Ovary (tissue), 3 donors: Measurements from ENCODE around the gene VIPAS39.

Experiments used
- CTCF ChIP-seq, 3 donors: fragments of 450-650 bp in 2 of 3; fragments of 200-600 bp in 1 of 3; IDR thresholded peaks; one replicate each; pipeline versions ENCODE4 v1.5.1 to v1.8.0; 2016 to 2022; ENCODE audit warnings: antibody characterized with exemption in 3 of 3, mild to moderate bottlenecking in 1 of 3
- EP300 ChIP-seq: sonication (generic); formaldehyde crosslinking; IDR thresholded peaks from one replicate; pipeline ENCODE4 v1.6.1; 2017; ENCODE audit warnings: antibody characterized with exemption
- POLR2A ChIP-seq: fragments of 450-650 bp; IDR thresholded peaks from one replicate; pipeline ENCODE4 v1.6.1; 2017; ENCODE audit warnings: antibody characterized with exemption, mild to moderate bottlenecking, moderate library complexity
- donor health status: DM: no; HTN: no; CAD: no.

GRCh38 chr14:77403768-77404167 is 53.6 kb downstream of the VIPAS39 start:
- no peak for TF ChIP-seq CTCF (IDR thresholded peaks at IDR 0.05)
- no peak for TF ChIP-seq EP300
- no peak for TF ChIP-seq POLR2A
